DND-41 (cell line): ENCODE results near the gene IFNB1.

ENCODE experiments used
- ATAC-seq: fragments of 200-7000 bp; cut with Tn5 transposase; 3 replicates; pipeline ENCODE4 v1.9.1; 2021; ENCODE audit warnings: low read depth; ENCODE audit not compliant: insufficient read depth
- DNase-seq: peaks from one replicate; pipeline ENCODE4 v3.0.0-alpha.2; 2020
- H2AFZ ChIP-seq: 2 replicates; pipeline ENCODE4 v1.6.0; 2012; ENCODE audit warnings: low read depth, low read length
- H3K27ac ChIP-seq: 2 replicates; pipeline ENCODE4 v1.5.1; 2012; ENCODE audit warnings: low read length, inconsistent platforms
- H3K27me3 ChIP-seq: fragments of 200-600 bp; sonication (generic); 2 replicates; pipeline ENCODE4 v1.6.0; 2012; ENCODE audit warnings: low read length, mild to moderate bottlenecking, inconsistent platforms; ENCODE audit not compliant: insufficient read depth, poor library complexity
- H3K36me3 ChIP-seq: 2 replicates; pipeline ENCODE4 v1.5.1; 2012; ENCODE audit warnings: low read length, inconsistent platforms; ENCODE audit not compliant: insufficient read depth
- H3K4me1 ChIP-seq: 2 replicates; pipeline ENCODE4 v1.5.1; 2012; ENCODE audit warnings: mild to moderate bottlenecking, low read length; ENCODE audit not compliant: insufficient read depth
- H3K4me2 ChIP-seq: 2 replicates; pipeline ENCODE4 v1.6.0; 2012; ENCODE audit warnings: mild to moderate bottlenecking, moderate library complexity, low read length, inconsistent platforms; ENCODE audit not compliant: insufficient read depth
- H3K4me3 ChIP-seq, 2 experiments: fragments of 200-600 bp in 1 of 2; shearing (Covaris generic) in 1 of 2; 2 replicates each; pipeline ENCODE4 v1.5.1; 2012 to 2016; ENCODE audit warnings: inconsistent platforms in 2 of 2, low read length in 2 of 2, mild to moderate bottlenecking in 2 of 2, low read depth in 1 of 2, moderate library complexity in 1 of 2
- H3K79me2 ChIP-seq: 2 replicates; pipeline ENCODE4 v1.6.0; 2012; ENCODE audit warnings: low read length, inconsistent platforms; ENCODE audit not compliant: insufficient read depth
- H3K9ac ChIP-seq: 2 replicates; pipeline ENCODE4 v1.6.0; 2012; ENCODE audit warnings: low read depth, mild to moderate bottlenecking, inconsistent platforms, low read length, moderate library complexity
- H3K9me3 ChIP-seq: 2 replicates; pipeline ENCODE4 v1.5.1; 2012; ENCODE audit warnings: low read length, moderate library complexity, mild to moderate bottlenecking, inconsistent platforms; ENCODE audit not compliant: insufficient read depth, severe bottlenecking
- H4K20me1 ChIP-seq: 2 replicates; pipeline ENCODE4 v1.6.0; 2012; ENCODE audit warnings: low read length; ENCODE audit not compliant: insufficient read depth
- EZH2 ChIP-seq: IDR thresholded peaks from 3 replicates; pipeline ENCODE4 v1.6.1; 2012; ENCODE audit warnings: borderline replicate concordance, low read depth, mild to moderate bottlenecking, moderate library complexity, low read length, inconsistent platforms; ENCODE audit not compliant: severe bottlenecking
- TF ChIP-seq, protein P1 (sequence below): IDR thresholded peaks from 2 replicates; pipeline ENCODE4 v1.5.1; 2012; ENCODE audit warnings: borderline replicate concordance, low read length, moderate library complexity, mild to moderate bottlenecking; ENCODE audit not compliant: poor library complexity, severe bottlenecking; ENCODE audit errors: extremely low read depth

Gene IFNB1

DNA sequence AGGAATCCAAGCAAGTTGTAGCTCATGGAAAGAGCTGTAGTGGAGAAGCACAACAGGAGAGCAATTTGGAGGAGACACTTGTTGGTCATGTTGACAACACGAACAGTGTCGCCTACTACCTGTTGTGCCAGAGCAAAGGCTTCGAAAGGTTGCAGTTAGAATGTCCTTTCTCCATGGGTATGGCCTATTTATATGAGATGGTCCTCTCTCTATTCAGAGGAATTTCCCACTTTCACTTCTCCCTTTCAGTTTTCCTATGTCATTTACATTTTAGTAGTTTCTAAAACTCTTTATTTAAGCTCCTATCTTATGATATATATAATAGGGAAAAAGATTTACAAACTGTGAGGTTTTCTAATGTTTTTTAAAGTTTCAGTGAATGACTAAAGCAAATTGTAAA lies at the start of gene IFNB1:
TSS of gene IFNB1 (minus strand) at position 162 of the 400 bp plus-strand sequence. CDS start at position 89, 73 bp downstream.
- Histone ChIP-seq H3K9ac (no peak within 1 kb of the TSS), H4K20me1 (no peaks in the 10 kb centered on the region), H3K9me3 (peaks cover 3% of the 10 kb centered on the region), H3K79me2 (no peaks in the 10 kb centered on the region), H3K4me2 (0 out of 2 replicates have a peak within 1 kb of the TSS, but pooled peaks have one; percentile 12), H3K4me1 (peaks cover 39% of the 10 kb centered on the region), H3K4me3 (no peak within 1 kb of the TSS), H3K27ac (peak within 1 kb of the TSS; percentile 72), H3K27me3 (no peaks in the 10 kb centered on the region), H2AFZ (peak within 1 kb of the TSS; percentile 58), H3K36me3 (no peaks in the 10 kb centered on the region)
- TF ChIP-seq EZH2, result no peak
- TF ChIP-seq, protein P1, sequence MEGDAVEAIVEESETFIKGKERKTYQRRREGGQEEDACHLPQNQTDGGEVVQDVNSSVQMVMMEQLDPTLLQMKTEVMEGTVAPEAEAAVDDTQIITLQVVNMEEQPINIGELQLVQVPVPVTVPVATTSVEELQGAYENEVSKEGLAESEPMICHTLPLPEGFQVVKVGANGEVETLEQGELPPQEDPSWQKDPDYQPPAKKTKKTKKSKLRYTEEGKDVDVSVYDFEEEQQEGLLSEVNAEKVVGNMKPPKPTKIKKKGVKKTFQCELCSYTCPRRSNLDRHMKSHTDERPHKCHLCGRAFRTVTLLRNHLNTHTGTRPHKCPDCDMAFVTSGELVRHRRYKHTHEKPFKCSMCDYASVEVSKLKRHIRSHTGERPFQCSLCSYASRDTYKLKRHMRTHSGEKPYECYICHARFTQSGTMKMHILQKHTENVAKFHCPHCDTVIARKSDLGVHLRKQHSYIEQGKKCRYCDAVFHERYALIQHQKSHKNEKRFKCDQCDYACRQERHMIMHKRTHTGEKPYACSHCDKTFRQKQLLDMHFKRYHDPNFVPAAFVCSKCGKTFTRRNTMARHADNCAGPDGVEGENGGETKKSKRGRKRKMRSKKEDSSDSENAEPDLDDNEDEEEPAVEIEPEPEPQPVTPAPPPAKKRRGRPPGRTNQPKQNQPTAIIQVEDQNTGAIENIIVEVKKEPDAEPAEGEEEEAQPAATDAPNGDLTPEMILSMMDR, result no peak
- ATAC-seq, result no peak
- DNase-seq, result no peak

DNA sequence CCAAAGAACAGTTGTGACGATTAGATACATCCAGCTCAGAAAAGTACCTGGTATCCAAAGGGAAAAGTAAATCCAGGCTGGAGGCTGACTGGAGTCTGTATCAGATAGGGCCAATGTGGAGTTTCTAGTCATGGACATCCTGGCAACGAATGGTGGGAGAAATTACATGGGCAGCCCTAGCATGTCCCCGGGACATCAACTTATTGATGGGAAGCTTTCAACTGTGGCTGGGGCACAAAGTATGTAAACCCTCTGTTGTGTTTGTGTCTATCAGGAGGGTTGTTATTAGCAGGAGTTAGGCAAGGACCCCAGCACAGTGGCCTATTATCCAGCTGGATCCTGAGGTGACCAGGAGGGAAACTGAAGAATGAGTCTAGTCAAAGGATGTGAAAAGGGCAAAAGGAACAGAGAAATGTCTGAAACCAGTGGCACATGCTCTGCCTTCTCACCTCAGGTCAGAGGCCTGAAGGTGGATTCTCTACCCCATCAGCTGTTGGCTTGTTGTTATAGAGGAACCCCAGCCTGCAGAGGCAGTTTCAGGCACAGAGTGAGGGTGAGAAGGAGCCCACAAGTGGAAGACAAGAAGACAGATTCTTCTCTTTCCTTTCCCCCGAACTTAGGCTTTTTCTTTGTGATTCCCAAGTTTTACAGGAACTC lies 44.0 kb upstream of the IFNB1 start:
- TF ChIP-seq, protein P1, result no peak
- no peak for TF ChIP-seq EZH2
- no peak overlapping the region for H3K4me3 ChIP-seq
- H3K9me3 ChIP-seq, result peaks cover under 1% of the 10 kb centered on the region
- no peaks in the 10 kb centered on the region for H3K79me2 ChIP-seq
- no peak overlapping the region for H3K27ac ChIP-seq
- H3K9ac ChIP-seq, result no peak overlapping the region
- no peaks in the 10 kb centered on the region for H3K27me3 ChIP-seq
- 0 out of 3 replicates have a peak, but pooled peaks have one; percentile 36 for ATAC-seq
- DNase-seq, result no peak
- H2AFZ ChIP-seq, result no peak overlapping the region
- no peaks in the 10 kb centered on the region for H3K36me3 ChIP-seq
- H4K20me1 ChIP-seq, result no peaks in the 10 kb centered on the region
- peaks cover 19% of the 10 kb centered on the region for H3K4me1 ChIP-seq
- no peak overlapping the region for H3K4me2 ChIP-seq

DNA sequence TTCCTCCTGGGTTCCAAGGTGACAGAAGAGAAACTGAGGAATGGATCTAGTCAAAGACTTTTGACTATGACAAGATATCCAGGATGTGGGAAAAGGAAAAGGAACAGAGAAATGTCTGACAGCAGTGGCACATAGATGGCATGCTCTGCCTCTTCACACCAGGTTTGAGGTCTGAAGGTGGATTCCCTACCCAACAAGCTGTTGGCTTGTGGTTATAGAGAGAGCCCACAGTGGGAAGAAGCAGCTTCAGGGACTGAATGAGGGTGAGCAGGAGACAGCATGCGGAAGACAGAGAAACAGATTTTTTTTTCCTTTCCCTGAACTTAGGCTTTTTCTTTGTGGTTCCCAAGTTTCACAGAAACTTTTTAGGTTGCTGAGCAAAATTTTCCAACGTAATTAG lies 43.3 kb upstream of the IFNB1 start:
- Histone ChIP-seq H3K9ac (no peak overlapping the region), H2AFZ (no peak overlapping the region), H3K27ac (no peak overlapping the region), H3K4me2 (no peak overlapping the region), H4K20me1 (no peaks in the 10 kb centered on the region), H3K27me3 (no peaks in the 10 kb centered on the region), H3K4me3 (no peak overlapping the region), H3K4me1 (peaks cover 19% of the 10 kb centered on the region), H3K36me3 (no peaks in the 10 kb centered on the region), H3K79me2 (no peaks in the 10 kb centered on the region), H3K9me3 (no peaks in the 10 kb centered on the region)
- peak; percentile 56 for DNase-seq
- TF ChIP-seq, protein P1, result no peak
- no peak for TF ChIP-seq EZH2
- ATAC-seq, result peak; percentile 98
